Neutrophil (primary cell): ENCODE measurements around the gene CPNE2.

ENCODE experiments used
- H3K27ac ChIP-seq: fragments of 200-600 bp; sonication (generic); 2 replicates; pipeline ENCODE4 v1.5.1; 2016; ENCODE audit warnings: mild to moderate bottlenecking, moderate library complexity
- H3K27me3 ChIP-seq: fragments of 200-600 bp; sonication (generic); 2 replicates; pipeline ENCODE4 v1.6.0; 2016; ENCODE audit warnings: mild to moderate bottlenecking
- H3K36me3 ChIP-seq: fragments of 200-600 bp; sonication (generic); 2 replicates; pipeline ENCODE4 v1.5.1; 2017
- H3K4me1 ChIP-seq, 2 experiments: fragments of 200-600 bp in 1 of 2; sonication (generic) in 1 of 2; 1 replicate in 1 of 2; 2 replicates in 1 of 2; pipeline versions ENCODE4 v1.5.1 to v1.6.1; 2013 to 2016; ENCODE audit warnings: low read depth in 1 of 2, low read length in 1 of 2, mild to moderate bottlenecking in 1 of 2, moderate library complexity in 1 of 2; ENCODE audit not compliant: control insufficient read depth in 1 of 2, insufficient read depth in 1 of 2
- H3K4me3 ChIP-seq, 2 experiments: fragments of 200-600 bp in 1 of 2; sonication (generic) in 1 of 2; 1 replicate in 1 of 2; 2 replicates in 1 of 2; pipeline ENCODE4 v1.5.1; 2013 to 2016; ENCODE audit warnings: low read depth in 1 of 2, low read length in 1 of 2, mild to moderate bottlenecking in 1 of 2, moderate library complexity in 1 of 2
- H3K9me3 ChIP-seq: fragments of 200-600 bp; sonication (generic); 2 replicates; pipeline ENCODE4 v1.5.1; 2016
- TF ChIP-seq, protein P1 (sequence below): fragments of 200-600 bp; sonication (generic); IDR thresholded peaks from 2 replicates; pipeline ENCODE4 v1.5.1; 2016; ENCODE audit warnings: antibody characterized with exemption

Gene CPNE2

DNA sequence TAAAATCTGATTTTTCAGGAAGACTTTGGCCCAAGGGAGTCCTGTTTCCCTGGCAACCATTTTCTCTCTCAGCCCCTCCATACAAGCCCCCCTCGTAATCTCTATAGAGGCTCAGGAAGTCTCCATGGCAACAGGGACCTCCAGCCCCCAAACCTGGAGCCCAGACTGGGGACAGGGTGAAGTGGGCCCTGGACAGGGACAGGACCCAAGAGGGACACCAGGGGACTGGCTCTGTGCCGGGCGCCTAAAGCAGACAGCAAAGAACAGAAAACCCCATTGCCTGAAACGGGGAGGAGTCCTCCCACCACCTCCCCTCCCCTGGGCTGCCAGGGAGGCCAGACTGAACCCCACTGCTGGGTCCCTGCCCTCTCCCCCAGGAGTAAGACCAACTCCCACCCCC, 40.6 kb downstream of the CPNE2 start:
- peaks cover 50% of the 10 kb centered on the region for H3K36me3 ChIP-seq
- H3K4me1 ChIP-seq: peaks cover 57 to 65% of the 10 kb centered on the region in 2 experiments
- H3K27me3 ChIP-seq: no peaks in the 10 kb centered on the region
- no peaks in the 10 kb centered on the region for H3K9me3 ChIP-seq
- peak overlapping the region; percentile 87 for H3K27ac ChIP-seq
- no peak overlapping the region for H3K4me3 ChIP-seq
- TF ChIP-seq, protein P1, sequence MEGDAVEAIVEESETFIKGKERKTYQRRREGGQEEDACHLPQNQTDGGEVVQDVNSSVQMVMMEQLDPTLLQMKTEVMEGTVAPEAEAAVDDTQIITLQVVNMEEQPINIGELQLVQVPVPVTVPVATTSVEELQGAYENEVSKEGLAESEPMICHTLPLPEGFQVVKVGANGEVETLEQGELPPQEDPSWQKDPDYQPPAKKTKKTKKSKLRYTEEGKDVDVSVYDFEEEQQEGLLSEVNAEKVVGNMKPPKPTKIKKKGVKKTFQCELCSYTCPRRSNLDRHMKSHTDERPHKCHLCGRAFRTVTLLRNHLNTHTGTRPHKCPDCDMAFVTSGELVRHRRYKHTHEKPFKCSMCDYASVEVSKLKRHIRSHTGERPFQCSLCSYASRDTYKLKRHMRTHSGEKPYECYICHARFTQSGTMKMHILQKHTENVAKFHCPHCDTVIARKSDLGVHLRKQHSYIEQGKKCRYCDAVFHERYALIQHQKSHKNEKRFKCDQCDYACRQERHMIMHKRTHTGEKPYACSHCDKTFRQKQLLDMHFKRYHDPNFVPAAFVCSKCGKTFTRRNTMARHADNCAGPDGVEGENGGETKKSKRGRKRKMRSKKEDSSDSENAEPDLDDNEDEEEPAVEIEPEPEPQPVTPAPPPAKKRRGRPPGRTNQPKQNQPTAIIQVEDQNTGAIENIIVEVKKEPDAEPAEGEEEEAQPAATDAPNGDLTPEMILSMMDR: no peak

DNA sequence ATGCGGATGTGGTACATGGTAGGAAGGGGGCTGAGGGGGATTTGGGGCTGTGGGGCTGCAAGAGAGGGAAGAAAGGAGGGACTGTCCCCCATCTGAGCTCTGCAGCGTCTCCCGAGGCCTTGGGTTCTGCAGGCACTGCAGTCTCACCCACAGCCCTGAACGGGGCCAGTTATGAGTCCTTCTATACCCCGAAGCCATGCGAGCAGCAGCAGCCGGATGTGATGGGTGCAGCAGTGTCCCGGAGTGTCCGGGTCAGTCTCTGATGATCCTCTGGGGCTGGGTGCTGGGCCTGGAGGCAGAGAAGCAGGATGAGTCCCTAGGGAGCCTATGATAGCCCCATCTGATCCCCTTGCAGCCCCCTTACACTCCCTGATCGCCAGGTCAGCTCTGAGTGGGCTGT, 41.5 kb downstream of the CPNE2 start:
- Histone ChIP-seq H3K9me3 (no peaks in the 10 kb centered on the region), H3K36me3 (peaks cover 43% of the 10 kb centered on the region), H3K4me3 (no peak overlapping the region), H3K4me1 (peaks cover 59 to 65% of the 10 kb centered on the region in 2 experiments), H3K27ac (peak overlapping the region; percentile 87), H3K27me3 (no peaks in the 10 kb centered on the region)
- TF ChIP-seq, protein P1: no peak

- Histone ChIP-seq H3K4me1 (peaks cover 67 to 71% of the 10 kb centered on the region in 2 experiments), H3K4me3 (peak overlapping the region; percentile 4 to 10), H3K36me3 (peaks cover 37% of the 10 kb centered on the region), H3K27me3 (no peaks in the 10 kb centered on the region), H3K27ac (peak overlapping the region; percentile 87), H3K9me3 (no peaks in the 10 kb centered on the region)
- TF ChIP-seq, protein P1: no peak
These were observed 42.6 kb downstream of the CPNE2 start for GRCh38 chr16:57134982-57135381.

DNA sequence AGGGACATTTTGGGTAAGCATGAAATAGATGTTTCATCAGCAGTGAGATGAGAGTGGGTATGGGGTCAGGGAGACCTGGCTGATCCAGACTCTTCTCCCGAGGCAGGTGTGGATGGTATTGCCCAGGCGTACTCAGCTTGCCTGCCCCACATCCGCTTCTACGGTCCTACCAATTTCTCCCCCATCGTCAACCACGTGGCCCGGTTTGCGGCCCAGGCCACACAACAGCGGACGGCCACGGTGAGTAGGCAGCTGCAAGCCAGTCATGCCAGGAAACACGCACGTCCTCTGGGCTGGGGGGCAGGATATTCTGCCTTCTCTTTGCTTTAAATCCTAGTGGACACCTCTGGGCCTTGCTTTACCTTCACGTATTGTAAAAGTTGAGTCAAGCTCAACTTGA, 44.7 kb downstream of the CPNE2 start:
- Histone ChIP-seq H3K36me3 (peaks cover 20% of the 10 kb centered on the region), H3K27me3 (no peaks in the 10 kb centered on the region), H3K27ac (peak overlapping the region; percentile 87), H3K4me3 (no peak overlapping the region), H3K4me1 (peaks cover 88 to 92% of the 10 kb centered on the region in 2 experiments), H3K9me3 (no peaks in the 10 kb centered on the region)
- TF ChIP-seq, protein P1: no peak

DNA sequence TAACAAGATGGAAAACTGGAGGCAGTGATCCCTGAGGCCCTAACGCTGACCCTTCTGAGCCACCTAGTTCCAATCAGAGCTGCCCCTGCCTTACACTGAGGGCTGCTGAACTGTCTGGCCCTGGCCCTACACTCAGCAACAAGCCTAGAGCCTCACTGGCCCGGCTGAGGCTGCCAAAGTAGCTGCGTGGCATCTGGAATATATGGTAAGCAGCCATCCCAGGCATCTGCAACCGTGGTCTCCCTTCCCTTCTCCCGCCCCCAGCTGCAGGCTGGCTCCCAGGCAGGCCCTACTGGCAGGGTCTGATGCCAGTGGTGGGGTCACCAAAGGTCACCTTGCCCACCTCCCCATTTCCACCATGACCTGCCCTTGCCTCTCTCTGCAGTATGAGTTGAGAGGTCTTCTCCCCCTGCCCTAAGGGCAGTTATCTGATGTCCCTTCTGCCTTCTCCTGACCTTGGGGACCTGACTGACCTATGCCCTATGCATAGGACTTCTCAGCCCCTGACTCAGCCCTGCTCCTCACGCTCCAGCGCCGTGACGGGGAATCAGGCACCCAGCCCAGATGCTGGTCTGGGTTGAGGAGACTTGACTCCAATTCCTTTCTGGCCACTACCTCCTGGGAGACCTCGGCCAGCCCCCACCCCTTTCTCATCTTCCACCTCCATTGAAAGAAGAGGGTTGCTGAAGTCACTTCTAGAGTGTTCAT, 45.3 kb downstream of the CPNE2 start:
- Histone ChIP-seq H3K27me3 (no peaks in the 10 kb centered on the region), H3K36me3 (peaks cover 15% of the 10 kb centered on the region), H3K9me3 (no peaks in the 10 kb centered on the region), H3K4me3 (no peak overlapping the region), H3K4me1 (peaks cover 93 to 95% of the 10 kb centered on the region in 2 experiments), H3K27ac (peak overlapping the region; percentile 87)
- TF ChIP-seq, protein P1: no peak
